Lower leg skin (tissue), 4 donors: ENCODE results near the gene TACR1. TPM values are rescaled to one million over a fixed set of nuclear protein-coding genes. Genes with fewer than 3 reads are reported as not detected.
"Not testable (repeated sequence)": the region's sequence is repeated elsewhere in the genome, so short reads cannot be mapped to it uniquely, and the experiment has no call there.

Experiments used
- DNase-seq, 2 donors: peaks; one replicate each; pipeline ENCODE4 v3.0.0-alpha.2; 2019; ENCODE audit warnings: low spot score in 2 of 2
- H3K4me3 ChIP-seq: fragments of 200-600 bp; sonication (generic); 2 replicates; pipeline ENCODE4 v1.5.1; 2017; ENCODE audit warnings: mild to moderate bottlenecking, low read depth; ENCODE audit not compliant: poor library complexity, severe bottlenecking
- CTCF ChIP-seq, 3 donors: fragments of 450-650 bp; IDR thresholded peaks; one replicate each; pipeline ENCODE4 v1.5.1; 2016; ENCODE audit warnings: antibody characterized with exemption in 3 of 3, mild to moderate bottlenecking in 3 of 3, moderate library complexity in 2 of 3
- POLR2A ChIP-seq, 2 donors: fragments of 450-650 bp; IDR thresholded peaks; one replicate each; pipeline ENCODE4 v1.6.1; 2016 to 2017; ENCODE audit warnings: antibody characterized with exemption in 2 of 2, mild to moderate bottlenecking in 1 of 2, moderate library complexity in 1 of 2
- WGBS, 2 donors: methylation state at CpG; one replicate each; pipeline ENCODE4 v1.1.5; 2018; 5-methylcytosine and 5-hydroxymethylcytosine counted together
- intact Hi-C: fragments of 100-400 bp; cut with DNase I; formaldehyde crosslinking; loops from one replicate; pipeline ENCODE4 v1.15.0; 2023; ENCODE audit warnings: low total_unique reads
- total RNA-seq, 4 donors: library from RNA; depleted of rRNA; stranded (reverse); fragments of >200 nt; gene quantifications; one replicate each; pipeline ENCODE4 v1.1.0, GENCODE V29; 2016

The TACR1 gene
- total RNA-seq, 4 donors from 2014 or later, result 0.95 to 8.0 (median 2.7) TPM

GRCh38 chr2:75146606-75147332 lies 52.6 kb downstream of the TACR1 start:
- WGBS, 2 donors, result 49 to 61% methylated on average over 2 of the region's 2 CpGs
- TF ChIP-seq CTCF (IDR thresholded peaks at IDR 0.05) (no peak), POLR2A (IDR thresholded peaks at IDR 0.05) (no peak)
- DNase-seq, result no peak
- intact Hi-C loops, result no loop called here
- no peak overlapping the region for H3K4me3 ChIP-seq

- DNase-seq, H3K4me3 ChIP-seq, intact Hi-C loops: not testable (repeated sequence)
- 79 to 81% methylated on average over 4 of the region's 4 CpGs for WGBS, 2 donors
These were observed 53.1 kb downstream of the TACR1 start for GRCh38 chr2:75146221-75146605.

GRCh38 chr2:75142081-75142480 lies 57.2 kb downstream of the TACR1 start:
- 46 to 48% methylated on average over 3 of the region's 3 CpGs for WGBS, 2 donors

GRCh38 chr2:75140288-75140687 lies 59.0 kb downstream of the TACR1 start:
- no peak for DNase-seq
- intact Hi-C loops, result no loop called here
- TF ChIP-seq POLR2A (IDR thresholded peaks at IDR 0.05) (no peak), CTCF (IDR thresholded peaks at IDR 0.05) (no peak)
- WGBS, 2 donors, result 27 to 30% methylated on average over 1 of the region's 1 CpG
- H3K4me3 ChIP-seq, result no peak overlapping the region

More at GRCh38 chr2:75142081-75142480, 57.2 kb downstream of the TACR1 start:
- no peak for TF ChIP-seq POLR2A (IDR thresholded peaks at IDR 0.05)
- TF ChIP-seq CTCF (IDR thresholded peaks at IDR 0.05), result no peak
- intact Hi-C loops, result no loop called here
- H3K4me3 ChIP-seq, result no peak overlapping the region
- no peak for DNase-seq

- TF ChIP-seq CTCF (IDR thresholded peaks at IDR 0.05), result no peak
- no peak for TF ChIP-seq POLR2A (IDR thresholded peaks at IDR 0.05)
- H3K4me3 ChIP-seq, result no peak overlapping the region
- intact Hi-C loops, result no loop called here
- no peak for DNase-seq
- WGBS, 2 donors, result 77 to 79% methylated on average over 3 of the region's 3 CpGs
These were observed 60.1 kb downstream of the TACR1 start for GRCh38 chr2:75139171-75139570.

- H3K4me3 ChIP-seq, result no peak overlapping the region
- no peak for DNase-seq
- no peak for TF ChIP-seq POLR2A (IDR thresholded peaks at IDR 0.05)
- TF ChIP-seq CTCF (IDR thresholded peaks at IDR 0.05), result no peak
- intact Hi-C loops, result no loop called here
- 81 to 88% methylated on average over 1 of the region's 1 CpG for WGBS, 2 donors
These were observed 60.8 kb downstream of the TACR1 start for GRCh38 chr2:75138528-75138927.
